ENCODE data around the gene GNB1. TPM values are rescaled to one million over a fixed set of nuclear protein-coding genes. Genes with fewer than 3 reads are reported as not detected.

Gene GNB1
- total RNA-seq, 1 experiment from 2014 or later: 400 TPM

GRCh38 chr1:1926346-1926811 lies 35.5 kb upstream of the GNB1 start:
- H3K27me3 Mint-ChIP-seq (ENCODE audit: low read depth): peaks cover 4% of the 10 kb centered on the region
- Histone ChIP-seq H2AK5ac (ENCODE audit: insufficient read length, low read length) (no peak overlapping the region), H2BK12ac (ENCODE audit: insufficient read length, low read depth, low read length) (no peak overlapping the region), H2AFZ (ENCODE audit: low read length) (no peak overlapping the region), H3K79me1 (ENCODE audit: insufficient read depth, low read depth, low read length, poor library complexity, severe bottlenecking) (no peaks in the 10 kb centered on the region), H3K23me2 (ENCODE audit: insufficient read length, low read depth, low read length, poor library complexity, severe bottlenecking) (no peaks in the 10 kb centered on the region), H3K56ac (ENCODE audit: insufficient read length, low read depth, low read length) (no peak overlapping the region), H3K9me3 (ENCODE audit: control insufficient read depth, low read depth, low read length) (no peaks in the 10 kb centered on the region), H3K14ac (ENCODE audit: insufficient read depth, low read length) (no peak overlapping the region), H4K8ac (replicated peaks; ENCODE audit: insufficient read length, low read depth, low read length) (no peak overlapping the region), H4K5ac (ENCODE audit: insufficient read length, low read depth, low read length) (no peak overlapping the region), H2BK120ac (ENCODE audit: low read depth, low read length, poor library complexity, severe bottlenecking) (no peak overlapping the region), H2BK5ac (ENCODE audit: insufficient read length, low read length) (no peak overlapping the region), H3T11ph (ENCODE audit: low read length) (no peak overlapping the region), H3K27ac (ENCODE audit: insufficient read length, low read depth, low read length) (no peak overlapping the region), H3K9ac (ENCODE audit: extremely low read depth, insufficient read length, low read length) (no peak overlapping the region), H4K20me1 (ENCODE audit: control insufficient read depth, insufficient read depth, insufficient read length) (no peaks in the 10 kb centered on the region), H4K91ac (ENCODE audit: insufficient read length, low read depth, low read length) (no peak overlapping the region), H3K18ac (ENCODE audit: insufficient read length, low read depth, low read length) (no peak overlapping the region), H2BK15ac (ENCODE audit: low read depth, low read length) (no peak overlapping the region), H3K79me2 (ENCODE audit: insufficient read depth, low read length) (no peaks in the 10 kb centered on the region), H3K23ac (ENCODE audit: insufficient read length, low read depth, low read length) (no peak overlapping the region), H3K27me3 (ENCODE audit: insufficient read depth, low read length) (no peaks in the 10 kb centered on the region), H3K4me2 (ENCODE audit: insufficient read depth, insufficient read length, low read length) (no peak overlapping the region), H2BK20ac (ENCODE audit: low read depth, low read length, poor library complexity, severe bottlenecking) (no peak overlapping the region), H3K4me1 (ENCODE audit: insufficient read depth, low read length) (no peaks in the 10 kb centered on the region), H3K4ac (ENCODE audit: low read depth, low read length) (no peak overlapping the region)
- H3K36me3 Mint-ChIP-seq (ENCODE audit: insufficient read depth in 1 of 3, low read depth in 3 of 3): no peaks in the 10 kb centered on the region
- peak; percentile 27 for DNase-seq
- H3K9me3 Mint-ChIP-seq: peaks cover 5% of the 10 kb centered on the region in 2 experiments; a peak in 2 of 5 replicates
- no peak for TF ChIP-seq CTCF (conservative IDR thresholded peaks at IDR 0.05)
- H3K4me1 Mint-ChIP-seq: peaks cover 0 to 4% of the 10 kb centered on the region in 2 experiments; a peak in 2 of 4 replicates
- H3K4me3 Mint-ChIP-seq: no peak overlapping the region
- no peak overlapping the region for H3K27ac Mint-ChIP-seq
- WGBS (ENCODE audit: extremely low coverage, insufficient read length, low lambda C conversion rate): no CpG with 5 or more reads among the region's 26 CpGs

Measured in H9 (cell line).